Skeletal muscle cell (primary cell): ENCODE measurements around the gene IRF7.

ENCODE experiments used
- DNase-seq: peaks from one replicate; pipeline ENCODE4 v3.0.0-alpha.2; 2010; ENCODE audit warnings: low read depth
- H3K4me3 ChIP-seq: 2 replicates; pipeline ENCODE4 v1.5.1; 2011; ENCODE audit warnings: low read depth, mild to moderate bottlenecking, control low read depth, low read length, moderate library complexity

The IRF7 gene

DNA sequence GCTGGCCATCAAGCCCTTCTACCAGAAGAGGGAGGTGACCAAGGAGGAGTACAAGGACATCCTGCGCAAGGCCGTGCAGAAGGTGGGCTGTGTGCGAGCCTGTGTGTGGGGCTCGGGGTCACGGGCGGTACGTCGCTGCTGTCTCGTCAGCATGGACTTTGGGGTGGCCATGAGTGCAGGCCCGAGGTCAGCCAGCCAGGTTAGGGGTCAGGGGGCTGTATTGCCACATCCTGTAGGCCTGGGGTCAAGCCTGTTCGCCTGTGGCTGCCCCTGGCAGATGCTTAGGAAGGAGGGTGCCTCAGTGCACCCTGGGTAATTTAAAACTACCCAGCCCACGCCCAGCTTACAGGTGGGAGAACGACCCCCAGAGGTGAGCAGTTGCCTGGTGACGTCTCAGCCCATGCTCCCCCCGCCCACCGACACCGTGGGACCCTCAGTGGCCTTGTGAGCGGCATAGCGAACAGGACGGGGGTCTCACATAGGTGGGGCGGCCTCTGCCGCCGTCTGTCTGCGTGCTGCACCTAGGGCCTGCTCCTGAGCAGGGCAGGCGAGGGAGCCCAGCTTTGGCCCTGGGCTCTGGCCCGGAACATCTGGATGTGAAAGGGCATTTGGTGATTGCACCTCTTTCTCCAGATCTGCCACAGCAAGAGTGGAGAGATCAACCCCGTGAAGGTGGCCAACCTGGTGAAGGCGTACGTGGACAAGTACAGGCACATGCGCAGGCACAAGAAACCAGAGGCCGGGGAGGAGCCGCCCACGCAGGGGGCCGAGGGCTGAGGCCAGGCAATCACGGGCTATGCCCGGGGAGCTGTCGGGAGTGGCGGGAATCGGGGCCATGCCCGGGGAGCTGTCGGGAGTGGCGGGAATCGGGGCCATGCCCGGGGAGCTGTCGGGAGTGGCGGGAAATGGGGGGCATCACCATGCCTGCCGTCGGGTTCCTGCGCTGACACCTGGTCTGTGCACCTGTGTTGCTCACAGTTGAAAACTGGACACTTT, 4.5 kb downstream of the IRF7 start:
- no peak overlapping the region for H3K4me3 ChIP-seq
- no peak for DNase-seq

DNA sequence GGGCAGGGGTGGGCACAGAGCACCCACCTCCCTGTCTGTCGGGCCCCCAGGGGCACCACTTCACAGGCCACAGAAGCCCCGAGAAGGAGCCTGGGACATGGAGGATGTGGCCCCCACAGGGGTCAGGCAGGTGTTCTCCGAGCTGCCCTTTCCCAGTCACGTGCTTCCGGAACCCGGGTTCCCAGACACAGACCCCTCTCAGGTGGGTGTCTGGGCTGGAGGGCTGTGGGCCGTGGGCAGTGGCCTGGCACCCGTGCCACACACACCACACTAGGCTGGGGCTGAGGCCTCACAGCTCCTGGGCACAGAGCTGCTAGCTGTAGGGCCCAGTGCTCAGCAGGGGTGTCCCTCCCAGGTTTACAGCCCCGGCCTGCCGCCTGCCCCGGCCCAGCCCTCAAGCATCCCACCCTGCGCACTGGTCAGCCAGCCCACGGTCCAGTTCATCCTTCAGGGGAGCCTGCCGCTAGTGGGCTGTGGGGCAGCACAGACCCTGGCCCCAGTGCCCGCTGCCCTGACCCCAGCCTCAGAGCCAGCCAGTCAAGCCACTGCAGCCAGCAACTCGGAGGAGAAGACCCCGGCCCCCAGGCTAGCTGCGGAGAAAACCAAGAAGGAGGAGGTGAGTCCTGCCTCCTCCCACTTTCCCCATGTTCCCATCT, 5.5 kb downstream of the IRF7 start:
- no peak for DNase-seq
- no peak overlapping the region for H3K4me3 ChIP-seq

- DNase-seq, result no peak
- H3K4me3 ChIP-seq, result no peak overlapping the region
These were observed 6.4 kb downstream of the IRF7 start for GRCh38 chr11:609341-609811.

DNA sequence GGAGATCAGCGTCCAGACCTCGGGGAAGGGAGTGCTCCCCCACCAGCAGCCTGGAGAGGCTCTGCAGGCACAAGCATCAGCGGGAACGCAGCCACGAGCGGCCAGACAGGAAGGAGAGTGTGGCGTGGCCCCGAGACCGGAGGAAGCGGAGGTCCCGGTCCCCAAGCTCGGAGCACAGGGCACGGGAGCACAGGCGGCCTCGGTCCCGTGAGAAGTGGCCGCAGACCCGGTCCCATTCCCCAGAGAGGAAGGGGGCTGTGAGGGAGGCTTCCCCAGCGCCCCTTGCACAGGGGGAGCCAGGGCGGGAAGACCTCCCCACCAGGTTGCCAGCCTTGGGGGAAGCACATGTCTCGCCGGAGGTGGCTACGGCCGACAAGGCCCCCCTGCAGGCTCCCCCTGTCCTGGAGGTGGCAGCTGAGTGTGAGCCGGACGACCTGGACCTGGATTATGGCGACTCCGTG, 6.9 kb downstream of the IRF7 start:
- DNase-seq, result no peak
- H3K4me3 ChIP-seq, result no peak overlapping the region

- H3K4me3 ChIP-seq, result no peak overlapping the region
- DNase-seq, result no peak
These were observed 7.6 kb downstream of the IRF7 start for GRCh38 chr11:607971-608659.

DNA sequence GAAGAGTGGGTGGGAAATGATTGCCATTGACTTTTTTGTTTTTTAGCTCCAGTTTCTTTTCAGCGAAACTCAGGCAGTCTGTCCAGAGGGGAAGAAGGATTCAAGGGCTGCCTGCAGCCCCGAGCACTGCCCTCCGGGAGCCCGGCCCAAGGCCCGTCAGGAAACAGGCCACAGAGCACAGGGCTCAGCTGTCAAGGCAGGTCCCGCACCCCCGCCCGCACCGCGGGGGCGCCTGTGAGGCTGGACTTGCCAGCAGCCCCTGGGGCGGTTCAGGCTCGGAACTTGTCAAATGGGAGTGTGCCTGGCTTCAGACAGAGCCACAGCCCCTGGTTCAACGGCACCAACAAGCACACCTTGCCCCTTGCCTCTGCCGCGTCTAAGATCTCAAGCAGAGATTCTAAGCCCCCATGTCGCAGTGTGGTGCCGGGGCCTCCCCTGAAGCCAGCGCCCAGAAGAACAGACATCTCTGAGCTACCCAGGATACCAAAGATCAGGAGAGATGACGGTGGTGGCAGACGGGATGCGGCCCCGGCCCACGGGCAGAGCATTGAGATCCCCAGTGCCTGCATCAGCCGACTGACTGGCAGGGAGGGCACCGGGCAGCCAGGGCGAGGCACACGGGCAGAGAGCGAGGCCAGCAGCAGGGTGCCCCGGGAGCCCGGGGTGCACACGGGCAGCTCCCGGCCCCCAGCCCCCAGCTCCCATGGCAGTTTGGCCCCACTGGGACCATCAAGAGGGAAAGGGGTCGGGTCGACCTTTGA, 8.6 kb downstream of the IRF7 start:
- no peak for DNase-seq
- no peak overlapping the region for H3K4me3 ChIP-seq

DNA sequence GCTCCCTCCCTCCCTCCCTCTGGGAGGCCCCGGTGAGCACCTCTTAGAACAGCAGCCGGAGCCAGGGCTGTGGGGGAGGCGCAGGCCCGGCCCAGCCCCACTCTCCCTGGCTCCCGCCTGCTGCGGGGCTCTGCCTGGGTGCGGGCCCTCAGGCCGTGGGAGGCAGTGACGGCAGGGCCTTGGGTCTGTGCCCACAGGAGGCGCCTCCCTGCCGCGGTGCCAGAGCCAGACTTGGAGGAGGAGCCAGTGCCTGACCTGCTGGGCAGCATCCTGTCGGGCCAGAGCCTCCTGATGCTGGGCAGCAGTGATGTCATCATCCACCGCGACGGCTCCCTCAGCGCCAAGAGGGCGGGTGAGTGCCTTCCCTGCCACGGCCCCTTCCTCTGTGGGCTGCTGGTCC, 9.5 kb downstream of the IRF7 start:
- DNase-seq, result no peak
- no peak overlapping the region for H3K4me3 ChIP-seq

- no peak for DNase-seq
- no peak overlapping the region for H3K4me3 ChIP-seq
These were observed 10.2 kb downstream of the IRF7 start for GRCh38 chr11:605286-606129.

DNA sequence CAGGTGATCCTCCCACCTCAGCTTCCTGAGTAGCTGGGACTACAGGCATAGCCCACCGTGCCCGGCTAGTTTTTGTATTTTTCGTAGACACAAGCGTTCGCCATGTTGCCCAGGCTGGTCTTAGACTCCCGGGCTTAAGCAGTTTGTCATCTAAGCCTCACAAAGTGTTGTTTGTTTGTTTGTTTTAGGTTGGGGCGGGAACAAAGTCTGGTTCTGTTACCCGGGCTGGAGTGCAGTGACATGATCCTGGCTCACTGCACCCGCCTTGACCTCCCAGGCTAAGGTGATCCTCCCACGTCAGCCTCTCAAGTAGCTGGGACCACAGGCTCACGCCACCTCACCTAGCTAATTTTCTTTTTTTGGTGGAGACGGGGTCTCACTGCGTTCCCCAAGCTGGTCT, 12.6 kb downstream of the IRF7 start:
- H3K4me3 ChIP-seq, result no peak overlapping the region

DNA sequence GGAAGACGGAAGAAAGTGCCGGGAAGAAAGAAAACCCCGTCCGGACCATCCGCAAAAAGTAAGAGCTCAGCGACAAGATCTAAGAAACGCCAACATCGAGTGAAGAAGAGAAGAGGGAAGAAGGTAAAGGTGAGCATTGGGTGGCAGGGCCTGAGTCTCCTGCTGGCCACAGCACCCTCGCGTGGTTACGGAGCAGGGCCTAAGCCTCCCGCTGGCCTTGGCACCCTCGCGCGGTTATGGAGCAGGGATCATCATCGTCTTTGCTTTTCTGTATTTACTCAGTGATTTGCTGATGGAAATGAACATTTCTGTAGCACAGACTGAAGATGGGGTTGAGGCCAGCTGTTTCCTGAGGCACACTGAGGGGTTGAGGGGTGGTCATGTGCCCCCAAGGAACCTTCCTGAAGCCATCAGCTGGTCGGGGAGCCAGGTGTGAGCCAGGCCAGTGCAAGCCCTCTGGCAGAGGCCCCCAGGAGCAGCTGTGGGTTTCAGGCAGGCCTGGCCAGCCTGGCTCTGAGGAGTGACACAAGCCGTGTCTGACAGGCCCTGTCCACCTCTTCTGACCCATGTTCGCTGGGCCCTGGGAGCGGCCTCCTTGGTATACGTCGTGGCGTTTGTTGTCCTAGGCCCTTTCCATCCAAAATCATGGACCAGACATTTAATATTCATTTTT, 14.0 kb downstream of the IRF7 start:
- DNase-seq, result no peak
- no peak overlapping the region for H3K4me3 ChIP-seq

More for the DNA sequence above, 12.6 kb downstream of the IRF7 start:
- no peak for DNase-seq

GRCh38 chr11:598005-598680, 17.6 kb downstream of the IRF7 start:
- no peak overlapping the region for H3K4me3 ChIP-seq
- no peak for DNase-seq

GRCh38 chr11:597166-597725, 18.5 kb downstream of the IRF7 start:
- no peak for DNase-seq
- H3K4me3 ChIP-seq, result no peak overlapping the region

DNA sequence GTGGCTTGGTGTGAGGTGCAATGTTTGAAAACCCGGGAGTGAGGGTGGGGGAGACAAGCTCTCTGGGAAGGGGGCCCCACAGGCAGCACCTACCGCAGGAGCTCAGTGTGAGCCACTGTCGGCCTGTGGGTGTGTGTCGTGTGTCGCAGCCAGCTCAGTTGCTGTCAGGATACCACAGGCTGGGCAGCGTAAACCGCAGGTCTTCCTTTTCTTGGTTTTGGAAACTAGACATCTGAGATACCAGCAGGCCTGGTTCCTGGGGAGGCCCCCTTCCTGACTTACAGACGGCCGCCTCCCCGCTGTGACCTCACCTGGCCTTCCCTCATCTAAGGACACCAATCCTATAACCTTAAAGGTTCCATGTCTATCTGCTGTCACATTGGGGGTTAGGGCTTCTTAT, 19.4 kb downstream of the IRF7 start:
- no peak for DNase-seq

GRCh38 chr11:595400-595799, 20.4 kb downstream of the IRF7 start:
- H3K4me3 ChIP-seq, result no peak overlapping the region
- no peak for DNase-seq

More for the DNA sequence above, 19.4 kb downstream of the IRF7 start:
- no peak overlapping the region for H3K4me3 ChIP-seq

- DNase-seq, result no peak
These were observed 22.4 kb downstream of the IRF7 start for GRCh38 chr11:593347-593746.

GRCh38 chr11:592918-593317, 22.8 kb downstream of the IRF7 start:
- H3K4me3 ChIP-seq, result no peak overlapping the region

More at GRCh38 chr11:593347-593746, 22.4 kb downstream of the IRF7 start:
- no peak overlapping the region for H3K4me3 ChIP-seq

GRCh38 chr11:592501-592900, 23.2 kb downstream of the IRF7 start:
- H3K4me3 ChIP-seq, result no peak overlapping the region
- DNase-seq, result no peak

More at GRCh38 chr11:592918-593317, 22.8 kb downstream of the IRF7 start:
- DNase-seq, result no peak
